Retinal pigment epithelial cell (primary cell): Measurements from ENCODE around the gene YPEL5.

Experiments
- DNase-seq: peaks from one replicate; pipeline ENCODE4 v3.0.0-alpha.2; 2010; ENCODE audit warnings: low read depth
- H3K4me3 ChIP-seq: 2 replicates; pipeline ENCODE4 v1.5.1; 2011; ENCODE audit warnings: mild to moderate bottlenecking, low read length, control low read depth, moderate library complexity
- CTCF ChIP-seq: conservative IDR thresholded peaks from 2 replicates; pipeline ENCODE4 v1.5.1; 2011; ENCODE audit warnings: low read depth, low read length, control low read depth, inconsistent platforms

The YPEL5 gene

GRCh38 chr2:30204281-30204680 lies 57.5 kb downstream of the YPEL5 start:
- TF ChIP-seq CTCF, result no peak

GRCh38 chr2:30205456-30205855 lies 58.6 kb downstream of the YPEL5 start:
- DNase-seq, result no peak
- TF ChIP-seq CTCF, result no peak
- no peak overlapping the region for H3K4me3 ChIP-seq

More at GRCh38 chr2:30204281-30204680, 57.5 kb downstream of the YPEL5 start:
- H3K4me3 ChIP-seq, result no peak overlapping the region
- DNase-seq, result no peak

- no peak for TF ChIP-seq CTCF
- H3K4me3 ChIP-seq, result no peak overlapping the region
- no peak for DNase-seq
These were observed 59.9 kb downstream of the YPEL5 start for GRCh38 chr2:30206461-30207430.

GRCh38 chr2:30208453-30208852 lies 61.6 kb downstream of the YPEL5 start:
- peak; percentile 96 for TF ChIP-seq CTCF
- DNase-seq, result no peak
- no peak overlapping the region for H3K4me3 ChIP-seq

GRCh38 chr2:30209227-30209626 lies 62.4 kb downstream of the YPEL5 start:
- no peak for DNase-seq
- no peak for TF ChIP-seq CTCF
- H3K4me3 ChIP-seq, result no peak overlapping the region
